ENCODE results near the gene MAML2.

The MAML2 gene

GRCh38 chr11:95975343-95975742, 367.7 kb downstream of the MAML2 start:
- DNase-seq (ENCODE audit: low read depth in 2 of 2) = no peak

GRCh38 chr11:95972060-95972459, 370.9 kb downstream of the MAML2 start:
- no peak for DNase-seq (ENCODE audit: low read depth in 2 of 2)

- no peak for DNase-seq (ENCODE audit: low read depth in 2 of 2)
These were observed 374.4 kb downstream of the MAML2 start for GRCh38 chr11:95968585-95968984.

GRCh38 chr11:95964281-95964680, 378.7 kb downstream of the MAML2 start:
- DNase-seq (ENCODE audit: low read depth in 2 of 2) = no peak

- DNase-seq (ENCODE audit: low read depth in 2 of 2) = no peak
These were observed 381.2 kb downstream of the MAML2 start for GRCh38 chr11:95961758-95962157.

- no peak for DNase-seq (ENCODE audit: low read depth in 2 of 2)
These were observed 392.1 kb downstream of the MAML2 start for GRCh38 chr11:95950905-95951304.

- DNase-seq (ENCODE audit: low read depth in 2 of 2) = no peak
These were observed 394.4 kb downstream of the MAML2 start for GRCh38 chr11:95948637-95949036.

GRCh38 chr11:95944623-95945022, 398.4 kb downstream of the MAML2 start:
- DNase-seq (ENCODE audit: low read depth in 2 of 2) = no peak

- DNase-seq (ENCODE audit: low read depth in 2 of 2) = no peak
These were observed 399.4 kb downstream of the MAML2 start for GRCh38 chr11:95943546-95943945.

GRCh38 chr11:95939091-95939490, 403.9 kb downstream of the MAML2 start:
- DNase-seq (ENCODE audit: low read depth in 2 of 2) = no peak

GRCh38 chr11:95937358-95937757, 405.6 kb downstream of the MAML2 start:
- DNase-seq (ENCODE audit: low read depth in 2 of 2) = no peak

GRCh38 chr11:95933594-95933993, 409.4 kb downstream of the MAML2 start:
- DNase-seq (ENCODE audit: low read depth in 2 of 2) = no peak

- no peak for DNase-seq (ENCODE audit: low read depth in 2 of 2)
These were observed 411.1 kb downstream of the MAML2 start for GRCh38 chr11:95931916-95932315.

GRCh38 chr11:95930948-95931347, 412.0 kb downstream of the MAML2 start:
- DNase-seq (ENCODE audit: low read depth in 2 of 2) = no peak

- DNase-seq (ENCODE audit: low read depth in 2 of 2) = no peak
These were observed 416.3 kb downstream of the MAML2 start for GRCh38 chr11:95926726-95927125.

All from stimulated activated CD4-positive, alpha-beta T cell treated with anti-CD3 and anti-CD28 coated beads, Interleukin-1b, Interleukin-23, amount 100 ng/mL, for 1 hour (primary cell).